ENCODE results near the gene KIF2C. TPM values are rescaled to one million over a fixed set of nuclear protein-coding genes. Genes with fewer than 3 reads are reported as not detected.

KIF2C gene
- total RNA-seq, 4 donors from 2014 or later, result 0.46 to 0.55 TPM; not detected in 2

DNA sequence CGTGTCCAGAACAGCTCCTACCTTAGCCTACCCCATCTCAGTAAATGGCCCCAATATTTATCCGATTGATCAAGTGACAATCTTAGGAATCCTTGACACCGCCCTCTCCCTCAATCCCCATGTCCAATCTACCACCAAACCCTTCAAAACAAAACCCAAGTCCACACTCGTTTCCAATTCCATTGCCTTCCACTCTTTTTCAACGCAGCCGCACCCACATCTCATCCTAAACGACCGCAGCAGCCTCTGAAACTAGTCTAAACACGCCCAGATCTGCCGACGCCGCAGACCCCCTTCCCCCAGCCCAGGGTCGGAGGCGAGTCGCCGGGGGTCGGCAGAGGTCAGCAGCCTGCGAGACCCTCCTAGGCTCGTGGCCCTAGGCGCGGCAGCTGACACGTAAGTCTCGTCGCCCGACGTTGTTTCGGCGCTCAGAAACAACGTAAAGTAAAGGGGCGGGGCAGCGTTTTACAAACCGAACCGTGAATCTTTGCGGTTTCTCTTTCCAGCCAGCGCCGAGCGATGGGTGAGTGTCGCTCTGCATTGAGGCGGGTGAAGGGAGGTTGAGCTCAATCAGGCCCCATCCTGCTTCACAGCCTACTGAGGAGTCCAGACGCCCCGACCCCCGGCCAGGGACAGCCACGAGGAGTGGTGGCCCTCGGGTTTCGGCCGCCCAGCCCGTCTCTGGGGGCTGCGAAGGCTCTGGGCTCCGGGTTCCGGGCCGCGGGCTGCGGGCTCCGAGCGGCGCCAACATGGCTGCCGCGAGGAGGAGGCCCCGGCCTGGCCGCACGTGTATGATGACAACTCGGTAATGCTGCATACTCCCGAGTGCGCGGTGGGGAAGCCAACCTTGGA lies 35.7 kb downstream of the KIF2C start, which contains the start of gene RPS8:
RPS8 (plus strand) TSS at position 463 of the 852 bp plus-strand sequence; CDS start at position 520, 57 bp downstream.
- peak; percentile 95 to 97 for TF ChIP-seq POLR2A (IDR thresholded peaks at IDR 0.05)
- TF ChIP-seq, protein P1, sequence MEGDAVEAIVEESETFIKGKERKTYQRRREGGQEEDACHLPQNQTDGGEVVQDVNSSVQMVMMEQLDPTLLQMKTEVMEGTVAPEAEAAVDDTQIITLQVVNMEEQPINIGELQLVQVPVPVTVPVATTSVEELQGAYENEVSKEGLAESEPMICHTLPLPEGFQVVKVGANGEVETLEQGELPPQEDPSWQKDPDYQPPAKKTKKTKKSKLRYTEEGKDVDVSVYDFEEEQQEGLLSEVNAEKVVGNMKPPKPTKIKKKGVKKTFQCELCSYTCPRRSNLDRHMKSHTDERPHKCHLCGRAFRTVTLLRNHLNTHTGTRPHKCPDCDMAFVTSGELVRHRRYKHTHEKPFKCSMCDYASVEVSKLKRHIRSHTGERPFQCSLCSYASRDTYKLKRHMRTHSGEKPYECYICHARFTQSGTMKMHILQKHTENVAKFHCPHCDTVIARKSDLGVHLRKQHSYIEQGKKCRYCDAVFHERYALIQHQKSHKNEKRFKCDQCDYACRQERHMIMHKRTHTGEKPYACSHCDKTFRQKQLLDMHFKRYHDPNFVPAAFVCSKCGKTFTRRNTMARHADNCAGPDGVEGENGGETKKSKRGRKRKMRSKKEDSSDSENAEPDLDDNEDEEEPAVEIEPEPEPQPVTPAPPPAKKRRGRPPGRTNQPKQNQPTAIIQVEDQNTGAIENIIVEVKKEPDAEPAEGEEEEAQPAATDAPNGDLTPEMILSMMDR (IDR thresholded peaks at IDR 0.05 in 4 of 5, conservative IDR thresholded peaks at IDR 0.05 in 1 of 5), result peak in 2 of 5 experiments; percentile 5 to 36
- Histone ChIP-seq H3K27ac (peak within 1 kb of the TSS; percentile 91 to 100 (median 97)), H3K27me3 (no peaks in the 10 kb centered on the region), H3K9me3 (no peaks in the 10 kb centered on the region), H3K36me3 (peaks cover 0 to 40% of the 10 kb centered on the region in 2 donors), H3K4me1 (peaks cover 9 to 12% of the 10 kb centered on the region in 2 donors), H3K4me3 (peak within 1 kb of the TSS; percentile 74 to 99 (median 85))
- in situ Hi-C loops (cut with MboI; ENCODE audit: low sequenced_read_pairs in 4 of 4), result loop anchor here in 1 of 4 donors (25.0 kb wide), 2 partner anchors 212 to 737 kb away; partner anchors contain the start of genes CCDC163, EIF2B3, MMACHC and PRDX1
- peak; percentile 94 to 96 for ATAC-seq
- peak; percentile 91 to 93 for DNase-seq
- intact Hi-C loops (cut with DNase I; ENCODE audit: low total_unique reads), result loop anchor here (2.0 to 5.0 kb wide), 4 partner anchors 37 to 823 kb away; partner anchors contain the start of genes KIF2C and RNU5D-1

DNA sequence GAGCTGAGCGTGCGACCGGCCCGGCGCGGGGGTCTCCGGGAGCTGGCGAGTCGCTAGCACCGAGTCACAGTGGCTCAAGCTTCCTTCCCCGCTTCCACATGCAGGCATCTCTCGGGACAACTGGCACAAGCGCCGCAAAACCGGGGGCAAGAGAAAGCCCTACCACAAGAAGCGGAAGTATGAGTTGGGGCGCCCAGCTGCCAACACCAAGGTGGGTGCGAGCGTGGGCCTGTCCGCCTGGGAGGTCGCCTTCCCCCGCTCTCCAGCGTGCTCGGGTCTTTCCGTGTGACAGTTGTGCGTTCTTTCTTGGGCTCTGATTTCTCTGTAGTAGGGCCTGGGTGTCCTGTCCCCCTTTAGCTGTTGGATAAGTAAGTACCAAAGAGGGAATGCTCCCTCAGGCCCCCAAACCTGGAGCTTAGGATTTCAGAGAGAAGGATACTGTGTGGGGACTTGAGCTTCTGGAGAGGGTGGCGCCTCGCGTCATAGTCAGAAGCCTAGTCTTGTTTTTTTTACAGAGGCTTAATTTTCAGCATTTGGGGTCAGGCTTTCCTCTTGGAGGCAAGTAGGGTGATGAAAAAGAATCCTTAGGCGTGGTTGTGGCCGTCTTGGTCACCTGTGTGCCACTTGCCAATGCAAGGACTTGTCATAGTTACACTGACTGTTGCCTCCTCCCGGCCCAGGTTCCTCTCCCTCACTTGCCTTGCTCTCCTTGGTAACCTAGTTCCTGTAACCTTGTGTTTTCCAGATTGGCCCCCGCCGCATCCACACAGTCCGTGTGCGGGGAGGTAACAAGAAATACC lies 36.5 kb downstream of the KIF2C start:
- ATAC-seq (peak; percentile 21 to 36), DNase-seq (peak in 1 of 2 donors; percentile 52)
- Histone ChIP-seq H3K4me3 (peak overlapping the region; percentile 74 to 99 (median 85)), H3K27me3 (no peaks in the 10 kb centered on the region), H3K36me3 (peaks cover 0 to 41% of the 10 kb centered on the region in 2 donors), H3K4me1 (peaks cover 9 to 12% of the 10 kb centered on the region in 2 donors), H3K9me3 (no peaks in the 10 kb centered on the region), H3K27ac (peak overlapping the region; percentile 91 to 100 (median 97))
- in situ Hi-C loops (cut with MboI; ENCODE audit: low sequenced_read_pairs in 4 of 4) (loop anchor here in 1 of 4 donors (25.0 kb wide), 2 partner anchors 211 to 736 kb away; partner anchors contain the start of genes CCDC163, EIF2B3, MMACHC and PRDX1), intact Hi-C loops (cut with DNase I; ENCODE audit: low total_unique reads) (loop anchor here (2.0 to 5.0 kb wide), 4 partner anchors 37 to 824 kb away; partner anchors contain the start of genes KIF2C and RNU5D-1)
- TF ChIP-seq POLR2A (IDR thresholded peaks at IDR 0.05), result peak in 1 of 2 donors; percentile 5
- TF ChIP-seq, protein P1 (IDR thresholded peaks at IDR 0.05 in 4 of 5, conservative IDR thresholded peaks at IDR 0.05 in 1 of 5), result no peak

DNA sequence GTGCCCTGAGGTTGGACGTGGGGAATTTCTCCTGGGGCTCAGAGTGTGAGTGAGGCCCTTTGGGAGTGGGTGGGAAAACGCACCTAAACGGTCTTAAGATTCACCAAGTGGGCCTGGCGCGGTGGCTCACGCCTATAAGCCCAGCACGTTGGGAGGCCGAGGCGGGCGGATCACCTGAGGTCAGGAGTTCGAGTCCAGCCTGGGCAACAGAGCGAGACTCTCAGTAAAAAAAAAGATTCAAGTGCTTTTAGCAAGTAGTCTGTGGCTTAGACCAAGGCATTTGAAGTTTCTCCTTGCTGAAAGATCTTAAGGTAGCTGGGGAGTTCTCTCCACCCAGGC lies 37.1 kb downstream of the KIF2C start:
- ATAC-seq (no peak), DNase-seq (no peak)
- Histone ChIP-seq H3K27ac (peak overlapping the region; percentile 91 to 100 (median 97)), H3K27me3 (no peaks in the 10 kb centered on the region), H3K4me3 (peak overlapping the region; percentile 74 to 99 (median 85)), H3K4me1 (peaks cover 9 to 12% of the 10 kb centered on the region in 2 donors), H3K36me3 (peaks cover 0 to 41% of the 10 kb centered on the region in 2 donors), H3K9me3 (no peaks in the 10 kb centered on the region)
- intact Hi-C loops (cut with DNase I; ENCODE audit: low total_unique reads), result loop anchor here (5.0 kb wide), 2 partner anchors 526 to 824 kb away; no protein-coding TSS in a partner anchor
- TF ChIP-seq, protein P1 (IDR thresholded peaks at IDR 0.05 in 4 of 5, conservative IDR thresholded peaks at IDR 0.05 in 1 of 5), result no peak
- in situ Hi-C loops (cut with MboI; ENCODE audit: low sequenced_read_pairs in 4 of 4), result loop anchor here in 1 of 4 donors (25.0 kb wide), 2 partner anchors 211 to 736 kb away; partner anchors contain the start of genes CCDC163, EIF2B3, MMACHC and PRDX1

DNA sequence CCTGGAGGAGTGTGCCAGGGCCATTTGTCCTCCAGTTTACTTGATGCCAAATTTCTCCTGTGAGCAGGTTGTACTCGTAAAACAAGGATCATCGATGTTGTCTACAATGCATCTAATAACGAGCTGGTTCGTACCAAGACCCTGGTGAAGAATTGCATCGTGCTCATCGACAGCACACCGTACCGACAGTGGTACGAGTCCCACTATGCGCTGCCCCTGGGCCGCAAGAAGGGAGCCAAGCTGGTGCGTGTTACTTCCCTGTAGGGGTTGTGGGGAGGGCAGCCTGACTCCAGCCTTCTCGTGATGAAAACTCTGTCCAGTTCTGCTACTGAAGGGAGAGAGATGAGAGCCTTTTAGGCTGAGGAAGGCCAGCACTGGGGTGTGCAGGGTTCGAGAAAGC lies 37.9 kb downstream of the KIF2C start:
- in situ Hi-C loops (cut with MboI; ENCODE audit: low sequenced_read_pairs in 4 of 4), result loop anchor here in 1 of 4 donors (25.0 kb wide), 2 partner anchors 210 to 735 kb away; partner anchors contain the start of genes CCDC163, EIF2B3, MMACHC and PRDX1
- Histone ChIP-seq H3K27ac (peak overlapping the region; percentile 91 to 100 (median 97)), H3K4me3 (no peak overlapping the region), H3K9me3 (no peaks in the 10 kb centered on the region), H3K36me3 (peaks cover 0 to 41% of the 10 kb centered on the region in 2 donors), H3K4me1 (peaks cover 9 to 12% of the 10 kb centered on the region in 2 donors), H3K27me3 (no peaks in the 10 kb centered on the region)
- DNase-seq (no peak), ATAC-seq (no peak)
- TF ChIP-seq, protein P1 (IDR thresholded peaks at IDR 0.05 in 4 of 5, conservative IDR thresholded peaks at IDR 0.05 in 1 of 5), result no peak
- no peak for TF ChIP-seq POLR2A (IDR thresholded peaks at IDR 0.05)
- intact Hi-C loops (cut with DNase I; ENCODE audit: low total_unique reads), result loop anchor here (5.0 kb wide), 2 partner anchors 525 to 825 kb away; no protein-coding TSS in a partner anchor

Data from gastrocnemius medialis (tissue), 4 donors.